Progenitor cell of endocrine pancreas (in vitro differentiated cells): ENCODE data around the gene KIRREL1. TPM values are rescaled to one million over a fixed set of nuclear protein-coding genes. Genes with fewer than 3 reads are reported as not detected.

Experiments used
- DNase-seq: peaks from one replicate; pipeline ENCODE4 v3.0.0; 2021; ENCODE audit warnings: low spot score; ENCODE audit not compliant: unreplicated experiment
- H3K27ac Mint-ChIP-seq: 2 replicates; pipeline ENCODE4 v1.8.0; 2021; ENCODE audit warnings: mild to moderate bottlenecking, moderate library complexity, mixed read lengths
- H3K27me3 Mint-ChIP-seq: 2 replicates; pipeline ENCODE4 v1.8.0; 2021; ENCODE audit warnings: mixed read lengths
- H3K36me3 Mint-ChIP-seq: 2 replicates; pipeline ENCODE4 v1.8.0; 2022; ENCODE audit warnings: mixed read lengths; ENCODE audit not compliant: insufficient read depth
- H3K4me1 Mint-ChIP-seq: 2 replicates; pipeline ENCODE4 v1.8.0; 2021; ENCODE audit warnings: low read depth, mixed read lengths
- H3K4me3 Mint-ChIP-seq: 2 replicates; pipeline ENCODE4 v1.8.0; 2021; ENCODE audit warnings: low read depth, mild to moderate bottlenecking, moderate library complexity, mixed read lengths
- H3K9me3 Mint-ChIP-seq: 2 replicates; pipeline ENCODE4 v1.8.0; 2021; ENCODE audit warnings: low read depth, mixed read lengths
- CTCF ChIP-seq: fragments of 200-600 bp; sonication (generic); IDR thresholded peaks from one replicate; pipeline ENCODE4 v1.5.0; 2021; ENCODE audit warnings: antibody characterized with exemption, mild to moderate bottlenecking; ENCODE audit not compliant: unreplicated experiment
- total RNA-seq: library from RNA; stranded (reverse); gene quantifications from 2 replicates; pipeline ENCODE4 v1.2.1, GENCODE V29; 2021

Gene KIRREL1
- total RNA-seq, 1 donor from 2014 or later, result 43.8 TPM

- Mint-ChIP-seq H3K36me3 (peaks cover 3% of the 10 kb centered on the region), H3K9me3 (no peaks in the 10 kb centered on the region), H3K27me3 (no peaks in the 10 kb centered on the region), H3K4me1 (peaks cover 13% of the 10 kb centered on the region), H3K4me3 (no peak overlapping the region), H3K27ac (no peak overlapping the region)
- TF ChIP-seq CTCF, result no peak
- DNase-seq, result no peak
Observed at GRCh38 chr1:158024737-158025136, 31.3 kb downstream of the KIRREL1 start.

- no peaks in the 10 kb centered on the region for H3K9me3 Mint-ChIP-seq
- H3K27me3 Mint-ChIP-seq, result no peaks in the 10 kb centered on the region
- no peak for TF ChIP-seq CTCF
- H3K27ac Mint-ChIP-seq, result peak overlapping the region; percentile 13
- peaks cover 6% of the 10 kb centered on the region for H3K4me1 Mint-ChIP-seq
- H3K36me3 Mint-ChIP-seq, result peaks cover 3% of the 10 kb centered on the region
- DNase-seq, result no peak
- no peak overlapping the region for H3K4me3 Mint-ChIP-seq
Observed at GRCh38 chr1:158025576-158026230, 32.3 kb downstream of the KIRREL1 start.

- Mint-ChIP-seq H3K9me3 (no peaks in the 10 kb centered on the region), H3K27ac (no peak overlapping the region), H3K27me3 (no peaks in the 10 kb centered on the region), H3K4me1 (peaks cover 5% of the 10 kb centered on the region), H3K36me3 (peaks cover 3% of the 10 kb centered on the region), H3K4me3 (no peak overlapping the region)
- no peak for TF ChIP-seq CTCF
- DNase-seq, result no peak
Observed at GRCh38 chr1:158026651-158027050, 33.2 kb downstream of the KIRREL1 start.

- no peak for DNase-seq
- Mint-ChIP-seq H3K27me3 (no peaks in the 10 kb centered on the region), H3K9me3 (no peaks in the 10 kb centered on the region), H3K4me3 (no peak overlapping the region), H3K27ac (no peak overlapping the region), H3K4me1 (peaks cover 2% of the 10 kb centered on the region), H3K36me3 (peaks cover 7% of the 10 kb centered on the region)
- no peak for TF ChIP-seq CTCF
Observed at GRCh38 chr1:158027508-158027907, 34.1 kb downstream of the KIRREL1 start.

- Mint-ChIP-seq H3K36me3 (peaks cover 7% of the 10 kb centered on the region), H3K4me1 (no peaks in the 10 kb centered on the region), H3K9me3 (no peaks in the 10 kb centered on the region), H3K4me3 (no peak overlapping the region), H3K27ac (no peak overlapping the region), H3K27me3 (no peaks in the 10 kb centered on the region)
- TF ChIP-seq CTCF, result no peak
- DNase-seq, result no peak
Observed at GRCh38 chr1:158028969-158029368, 35.5 kb downstream of the KIRREL1 start.
